ENCODE results near the gene CTNS. TPM values are rescaled to one million over a fixed set of nuclear protein-coding genes. Genes with fewer than 3 reads are reported as not detected.

The CTNS gene
- total RNA-seq, 1 donor from 2014 or later: 17.2 TPM

- peaks cover 7% of the 10 kb centered on the region for H3K36me3 Mint-ChIP-seq (ENCODE audit: unreplicated experiment)
- H3K27me3 Mint-ChIP-seq (ENCODE audit: unreplicated experiment): peaks cover 6% of the 10 kb centered on the region
- peaks cover 4% of the 10 kb centered on the region for H3K9me3 Mint-ChIP-seq (ENCODE audit: unreplicated experiment)
- TF ChIP-seq, protein P1, sequence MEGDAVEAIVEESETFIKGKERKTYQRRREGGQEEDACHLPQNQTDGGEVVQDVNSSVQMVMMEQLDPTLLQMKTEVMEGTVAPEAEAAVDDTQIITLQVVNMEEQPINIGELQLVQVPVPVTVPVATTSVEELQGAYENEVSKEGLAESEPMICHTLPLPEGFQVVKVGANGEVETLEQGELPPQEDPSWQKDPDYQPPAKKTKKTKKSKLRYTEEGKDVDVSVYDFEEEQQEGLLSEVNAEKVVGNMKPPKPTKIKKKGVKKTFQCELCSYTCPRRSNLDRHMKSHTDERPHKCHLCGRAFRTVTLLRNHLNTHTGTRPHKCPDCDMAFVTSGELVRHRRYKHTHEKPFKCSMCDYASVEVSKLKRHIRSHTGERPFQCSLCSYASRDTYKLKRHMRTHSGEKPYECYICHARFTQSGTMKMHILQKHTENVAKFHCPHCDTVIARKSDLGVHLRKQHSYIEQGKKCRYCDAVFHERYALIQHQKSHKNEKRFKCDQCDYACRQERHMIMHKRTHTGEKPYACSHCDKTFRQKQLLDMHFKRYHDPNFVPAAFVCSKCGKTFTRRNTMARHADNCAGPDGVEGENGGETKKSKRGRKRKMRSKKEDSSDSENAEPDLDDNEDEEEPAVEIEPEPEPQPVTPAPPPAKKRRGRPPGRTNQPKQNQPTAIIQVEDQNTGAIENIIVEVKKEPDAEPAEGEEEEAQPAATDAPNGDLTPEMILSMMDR (IDR thresholded peaks at IDR 0.05; ENCODE audit: partially characterized antibody, unreplicated experiment): no peak
- peaks cover 21% of the 10 kb centered on the region for H3K4me1 Mint-ChIP-seq (ENCODE audit: low read depth, unreplicated experiment)
- no peak for DNase-seq
- no peak overlapping the region for H3K4me3 Mint-ChIP-seq (ENCODE audit: unreplicated experiment)
- peak overlapping the region; percentile 57 for H3K27ac Mint-ChIP-seq (ENCODE audit: unreplicated experiment)
Measured at GRCh38 chr17:3627769-3628167, 8.8 kb upstream of the CTNS start.

- DNase-seq: no peak
- H3K27ac Mint-ChIP-seq (ENCODE audit: unreplicated experiment): peak overlapping the region; percentile 78
- H3K27me3 Mint-ChIP-seq (ENCODE audit: unreplicated experiment): peaks cover 6% of the 10 kb centered on the region
- TF ChIP-seq, protein P1 (IDR thresholded peaks at IDR 0.05; ENCODE audit: partially characterized antibody, unreplicated experiment): no peak
- H3K9me3 Mint-ChIP-seq (ENCODE audit: unreplicated experiment): peaks cover 6% of the 10 kb centered on the region
- H3K4me3 Mint-ChIP-seq (ENCODE audit: unreplicated experiment): no peak overlapping the region
- peaks cover 7% of the 10 kb centered on the region for H3K36me3 Mint-ChIP-seq (ENCODE audit: unreplicated experiment)
- peaks cover 23% of the 10 kb centered on the region for H3K4me1 Mint-ChIP-seq (ENCODE audit: low read depth, unreplicated experiment)
Measured at GRCh38 chr17:3630781-3631180, 5.8 kb upstream of the CTNS start.

DNA sequence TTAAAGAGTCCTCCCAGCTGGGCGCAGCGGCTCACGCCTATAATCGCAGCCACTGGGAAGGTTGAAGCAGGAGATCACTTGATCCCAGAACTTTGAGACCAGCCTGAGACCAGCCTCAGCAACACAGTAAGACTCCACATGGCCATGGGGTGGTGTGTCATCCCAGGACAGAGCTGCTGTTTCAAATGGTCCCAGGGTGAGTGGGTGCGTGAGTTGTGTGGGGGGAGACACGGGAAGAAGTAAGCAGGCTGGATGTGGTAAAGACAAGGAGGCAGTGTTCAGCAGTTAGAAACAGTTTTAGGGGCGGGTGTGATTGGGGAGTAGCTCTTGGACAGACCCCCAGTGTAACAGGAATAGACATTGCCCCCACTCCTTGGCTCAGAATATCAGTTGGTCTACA lies 4.3 kb upstream of the CTNS start:
- peaks cover 2% of the 10 kb centered on the region for H3K36me3 Mint-ChIP-seq (ENCODE audit: unreplicated experiment)
- H3K4me3 Mint-ChIP-seq (ENCODE audit: unreplicated experiment): peak overlapping the region; percentile 67
- TF ChIP-seq, protein P1 (IDR thresholded peaks at IDR 0.05; ENCODE audit: partially characterized antibody, unreplicated experiment): no peak
- peaks cover 22% of the 10 kb centered on the region for H3K4me1 Mint-ChIP-seq (ENCODE audit: low read depth, unreplicated experiment)
- peaks cover 6% of the 10 kb centered on the region for H3K27me3 Mint-ChIP-seq (ENCODE audit: unreplicated experiment)
- peaks cover 5% of the 10 kb centered on the region for H3K9me3 Mint-ChIP-seq (ENCODE audit: unreplicated experiment)
- DNase-seq: no peak
- peak overlapping the region; percentile 5 for H3K27ac Mint-ChIP-seq (ENCODE audit: unreplicated experiment)

DNA sequence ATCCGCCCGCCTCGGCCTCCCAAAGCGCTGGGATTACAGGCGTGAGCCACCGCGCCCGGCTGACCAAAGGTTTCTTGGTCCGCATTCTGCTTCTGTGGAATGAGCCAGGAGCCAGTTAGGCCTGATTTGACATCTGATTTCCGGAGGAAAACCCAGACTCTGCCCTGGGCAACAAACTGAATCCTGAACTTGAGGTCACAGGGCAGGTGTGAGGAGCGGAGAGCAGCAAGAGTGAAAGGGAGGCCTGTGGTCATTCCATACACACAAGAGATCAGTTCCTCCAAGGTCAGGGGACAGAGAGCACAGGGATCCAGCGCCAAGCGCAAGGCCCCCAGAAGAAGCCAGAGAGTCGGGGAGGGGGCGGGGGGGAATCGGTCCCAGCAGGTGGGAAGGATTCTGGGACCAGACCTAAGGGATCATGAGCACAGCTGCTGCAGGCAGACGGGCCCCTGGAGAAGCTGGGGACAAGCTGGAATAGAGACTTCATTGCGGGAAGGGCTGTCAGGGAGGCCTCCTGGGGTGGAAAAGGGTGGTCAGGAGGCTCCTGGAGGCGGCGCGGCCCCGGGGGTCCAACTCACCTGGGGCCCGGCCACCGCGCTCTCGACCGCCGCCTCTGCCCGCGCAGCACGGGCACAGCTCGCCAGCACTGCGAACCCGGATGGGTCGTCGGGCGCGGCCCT lies 946 bp upstream of the CTNS start:
- TF ChIP-seq, protein P1 (IDR thresholded peaks at IDR 0.05; ENCODE audit: partially characterized antibody, unreplicated experiment): no peak
- H3K4me1 Mint-ChIP-seq (ENCODE audit: low read depth, unreplicated experiment): peaks cover 22% of the 10 kb centered on the region
- peaks cover 10% of the 10 kb centered on the region for H3K27me3 Mint-ChIP-seq (ENCODE audit: unreplicated experiment)
- DNase-seq: no peak
- peaks cover 9% of the 10 kb centered on the region for H3K9me3 Mint-ChIP-seq (ENCODE audit: unreplicated experiment)
- H3K4me3 Mint-ChIP-seq (ENCODE audit: unreplicated experiment): peak overlapping the region; percentile 97
- H3K36me3 Mint-ChIP-seq (ENCODE audit: unreplicated experiment): no peaks in the 10 kb centered on the region
- peak overlapping the region; percentile 91 for H3K27ac Mint-ChIP-seq (ENCODE audit: unreplicated experiment)

GRCh38 chr17:3636908-3637373 lies 381 bp downstream of the CTNS start:
- TF ChIP-seq, protein P1 (IDR thresholded peaks at IDR 0.05; ENCODE audit: partially characterized antibody, unreplicated experiment): no peak
- Mint-ChIP-seq H3K27me3 (ENCODE audit: unreplicated experiment) (peaks cover 7% of the 10 kb centered on the region), H3K9me3 (ENCODE audit: unreplicated experiment) (peaks cover 9% of the 10 kb centered on the region), H3K36me3 (ENCODE audit: unreplicated experiment) (no peaks in the 10 kb centered on the region), H3K4me3 (ENCODE audit: unreplicated experiment) (peak overlapping the region; percentile 89), H3K27ac (ENCODE audit: unreplicated experiment) (no peak overlapping the region), H3K4me1 (ENCODE audit: low read depth, unreplicated experiment) (peaks cover 19% of the 10 kb centered on the region)
- DNase-seq: peak; percentile 40
